ENCODE data around the gene PCBP2.

PCBP2 gene

DNA sequence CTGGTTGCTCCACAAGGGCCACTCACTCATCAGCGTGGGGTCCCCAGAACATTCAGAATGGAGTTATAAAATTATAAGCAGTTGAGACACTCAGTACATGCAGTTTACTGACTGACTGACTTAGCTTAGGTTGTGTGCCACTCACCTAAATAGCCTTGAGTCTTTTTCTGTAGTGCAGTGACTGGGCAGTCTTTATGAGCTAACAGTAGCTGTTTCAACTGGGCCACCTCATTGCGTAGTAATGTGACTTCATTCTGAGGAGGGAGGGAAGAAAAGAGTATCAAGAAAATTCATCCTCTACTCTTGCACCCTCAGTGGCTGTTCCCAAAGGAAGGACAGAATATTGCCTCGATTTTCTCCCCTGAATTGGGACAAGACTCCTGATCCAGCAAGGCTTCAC, 71.2 kb downstream of the PCBP2 start:
- Mint-ChIP-seq H3K4me1 (no peaks in the 10 kb centered on the region), H3K36me3 (ENCODE audit: low read depth) (peaks cover 64% of the 10 kb centered on the region), H3K9me3 (no peaks in the 10 kb centered on the region), H3K27ac (no peak overlapping the region), H3K4me3 (no peak overlapping the region), H3K27me3 (ENCODE audit: low read depth) (no peaks in the 10 kb centered on the region)
- TF ChIP-seq, protein P1, sequence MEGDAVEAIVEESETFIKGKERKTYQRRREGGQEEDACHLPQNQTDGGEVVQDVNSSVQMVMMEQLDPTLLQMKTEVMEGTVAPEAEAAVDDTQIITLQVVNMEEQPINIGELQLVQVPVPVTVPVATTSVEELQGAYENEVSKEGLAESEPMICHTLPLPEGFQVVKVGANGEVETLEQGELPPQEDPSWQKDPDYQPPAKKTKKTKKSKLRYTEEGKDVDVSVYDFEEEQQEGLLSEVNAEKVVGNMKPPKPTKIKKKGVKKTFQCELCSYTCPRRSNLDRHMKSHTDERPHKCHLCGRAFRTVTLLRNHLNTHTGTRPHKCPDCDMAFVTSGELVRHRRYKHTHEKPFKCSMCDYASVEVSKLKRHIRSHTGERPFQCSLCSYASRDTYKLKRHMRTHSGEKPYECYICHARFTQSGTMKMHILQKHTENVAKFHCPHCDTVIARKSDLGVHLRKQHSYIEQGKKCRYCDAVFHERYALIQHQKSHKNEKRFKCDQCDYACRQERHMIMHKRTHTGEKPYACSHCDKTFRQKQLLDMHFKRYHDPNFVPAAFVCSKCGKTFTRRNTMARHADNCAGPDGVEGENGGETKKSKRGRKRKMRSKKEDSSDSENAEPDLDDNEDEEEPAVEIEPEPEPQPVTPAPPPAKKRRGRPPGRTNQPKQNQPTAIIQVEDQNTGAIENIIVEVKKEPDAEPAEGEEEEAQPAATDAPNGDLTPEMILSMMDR (IDR thresholded peaks at IDR 0.05; ENCODE audit: unreplicated experiment in 3 of 3) = no peak

DNA sequence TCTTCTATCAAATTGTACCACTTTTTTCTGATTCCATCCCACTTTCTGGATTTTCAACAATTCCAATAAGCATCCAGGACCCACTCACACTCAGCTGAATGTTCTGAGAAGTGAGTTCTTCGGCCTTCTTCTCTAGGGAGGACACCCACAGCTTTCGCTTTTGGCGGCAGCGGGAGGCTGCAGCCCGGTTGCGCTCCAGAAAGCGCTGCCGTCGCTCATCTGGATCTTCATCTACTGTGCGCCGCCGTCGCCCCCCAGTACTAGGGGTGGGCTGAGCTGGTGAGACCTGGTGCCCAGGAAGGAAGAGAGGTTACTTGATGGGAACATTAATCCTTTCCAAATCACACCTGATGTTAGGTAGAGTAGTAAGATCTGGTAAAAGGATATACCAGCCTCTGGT, 72.6 kb downstream of the PCBP2 start:
- Mint-ChIP-seq H3K4me3 (no peak overlapping the region), H3K36me3 (ENCODE audit: low read depth) (peaks cover 65% of the 10 kb centered on the region), H3K27ac (no peak overlapping the region), H3K27me3 (ENCODE audit: low read depth) (no peaks in the 10 kb centered on the region), H3K4me1 (no peaks in the 10 kb centered on the region), H3K9me3 (no peaks in the 10 kb centered on the region)
- TF ChIP-seq, protein P1 (IDR thresholded peaks at IDR 0.05; ENCODE audit: unreplicated experiment in 3 of 3) = no peak

DNA sequence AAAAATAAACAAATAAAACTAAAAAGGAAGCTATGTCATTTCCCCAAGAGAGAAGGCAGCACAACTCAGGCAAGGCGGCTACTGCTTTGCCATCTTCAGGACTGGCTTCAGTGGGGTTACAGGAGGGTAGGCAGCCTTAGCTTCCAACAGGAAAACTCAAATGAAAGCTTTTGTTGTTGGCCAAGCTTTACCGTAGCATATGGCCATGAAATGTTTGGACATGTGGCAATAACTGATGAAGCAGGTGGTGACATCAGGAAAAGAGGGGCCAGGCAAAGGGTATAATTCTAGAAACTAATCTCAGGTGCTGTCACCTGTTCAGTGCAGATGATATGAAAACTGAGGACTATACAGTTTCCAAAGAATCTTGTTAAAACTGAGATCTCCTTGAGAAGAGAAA, 78.2 kb downstream of the PCBP2 start:
- no peaks in the 10 kb centered on the region for H3K9me3 Mint-ChIP-seq
- H3K4me1 Mint-ChIP-seq = no peaks in the 10 kb centered on the region
- no peaks in the 10 kb centered on the region for H3K27me3 Mint-ChIP-seq (ENCODE audit: low read depth)
- H3K36me3 Mint-ChIP-seq (ENCODE audit: low read depth) = peaks cover 53% of the 10 kb centered on the region
- no peak overlapping the region for H3K4me3 Mint-ChIP-seq
- TF ChIP-seq, protein P1 (IDR thresholded peaks at IDR 0.05; ENCODE audit: unreplicated experiment in 3 of 3) = no peak
- no peak overlapping the region for H3K27ac Mint-ChIP-seq

All from nephron (organoid).